GM06990 (cell line): ENCODE measurements around the gene TTC1.
A peak's percentile ranks its signal among the peaks of the same experiment; 100 is the strongest.

Source experiments
- DNase-seq: peaks from one replicate; pipeline ENCODE4 v3.0.0-alpha.2; 2011; ENCODE audit not compliant: insufficient read length; ENCODE audit errors: extremely low read depth
- H3K27me3 ChIP-seq: replicated peaks from 2 replicates; pipeline ENCODE4 v1.6.0; 2011; ENCODE audit warnings: low read length; ENCODE audit not compliant: control insufficient read depth, insufficient read depth
- H3K36me3 ChIP-seq: 2 replicates; pipeline ENCODE4 v1.5.1; 2011; ENCODE audit warnings: low read length; ENCODE audit not compliant: control insufficient read depth, insufficient read depth
- H3K4me3 ChIP-seq: replicated peaks from 2 replicates; pipeline ENCODE4 v1.5.1; 2011; ENCODE audit warnings: low read depth, mild to moderate bottlenecking, control low read depth, low read length
- CTCF ChIP-seq: IDR thresholded peaks from 2 replicates; pipeline ENCODE4 v1.5.1; 2011; ENCODE audit warnings: low read length, control low read depth, mild to moderate bottlenecking, inconsistent platforms; ENCODE audit not compliant: insufficient read depth, poor library complexity, severe bottlenecking

The TTC1 gene

GRCh38 chr5:160021831-160022446, 13.0 kb downstream of the TTC1 start:
- no peaks in the 10 kb centered on the region for H3K27me3 ChIP-seq
- H3K4me3 ChIP-seq: no peak overlapping the region
- DNase-seq: peak; percentile 13
- H3K36me3 ChIP-seq: no peaks in the 10 kb centered on the region; the same call in none of the 2 replicates
- TF ChIP-seq CTCF: peak; percentile 70

GRCh38 chr5:160023007-160023907, 14.3 kb downstream of the TTC1 start:
- no peak overlapping the region for H3K4me3 ChIP-seq
- no peak for TF ChIP-seq CTCF
- no peaks in the 10 kb centered on the region for H3K27me3 ChIP-seq
- no peak for DNase-seq
- H3K36me3 ChIP-seq: no peaks in the 10 kb centered on the region; the same call in none of the 2 replicates

- Histone ChIP-seq H3K4me3 (no peak overlapping the region), H3K27me3 (no peaks in the 10 kb centered on the region), H3K36me3 (peaks cover 2% of the 10 kb centered on the region)
- no peak for DNase-seq
- no peak for TF ChIP-seq CTCF
Observed at GRCh38 chr5:160023908-160024630, 15.1 kb downstream of the TTC1 start.

- TF ChIP-seq CTCF: no peak
- DNase-seq: no peak
- Histone ChIP-seq H3K4me3 (no peak overlapping the region), H3K36me3 (peaks cover 3% of the 10 kb centered on the region), H3K27me3 (no peaks in the 10 kb centered on the region)
Observed at GRCh38 chr5:160029004-160029403, 20.1 kb downstream of the TTC1 start.

- Histone ChIP-seq H3K36me3 (peaks cover 6% of the 10 kb centered on the region), H3K27me3 (no peaks in the 10 kb centered on the region), H3K4me3 (no peak overlapping the region)
- no peak for TF ChIP-seq CTCF
- no peak for DNase-seq
Observed at GRCh38 chr5:160029540-160030139, 20.7 kb downstream of the TTC1 start.
